BJ (cell line): ENCODE results near the gene GOLGA5. TPM values are rescaled to one million over a fixed set of nuclear protein-coding genes. Genes with fewer than 3 reads are reported as not detected.
"Not testable (repeated sequence)": the region's sequence is repeated elsewhere in the genome, so short reads cannot be mapped to it uniquely, and the experiment has no call there.

Source experiments
- CTCF ChIA-PET: fragments of 350-600 bp; formaldehyde crosslinking; extraction: SDS; loops from one replicate; lab custom pipeline; 2021; ENCODE audit warnings: antibody characterized with exemption, inconsistent platforms; lab: Yijun Ruan, JAX
- POLR2A ChIA-PET: fragments of 300-600 bp; sonication (Branson Sonifier 250); formaldehyde crosslinking; extraction: SDS; loops from one replicate; lab custom pipeline; 2021; ENCODE audit warnings: antibody characterized with exemption; lab: Charles Lee
- DNase-seq: peaks from one replicate; pipeline ENCODE4 v3.0.0-alpha.2; 2011; ENCODE audit warnings: low read depth
- H3K27me3 ChIP-seq: 2 replicates; pipeline ENCODE4 v1.6.0; 2011; ENCODE audit warnings: low read length; ENCODE audit not compliant: control insufficient read depth, insufficient read depth
- H3K36me3 ChIP-seq: 2 replicates; pipeline ENCODE4 v1.5.1; 2011; ENCODE audit warnings: low read length; ENCODE audit not compliant: control insufficient read depth, insufficient read depth
- H3K4me3 ChIP-seq: 2 replicates; pipeline ENCODE4 v1.5.1; 2011; ENCODE audit warnings: low read depth, mild to moderate bottlenecking, control low read depth, low read length
- CTCF ChIP-seq: IDR thresholded peaks from 2 replicates; pipeline ENCODE4 v1.5.1; 2011; ENCODE audit warnings: low read depth, mild to moderate bottlenecking, control low read depth, inconsistent platforms, low read length, moderate library complexity; ENCODE audit not compliant: insufficient read depth
- polyA plus RNA-seq: library from polyadenylated mRNA; depleted of rRNA; stranded (reverse); fragments of >200 nt; gene quantifications from 2 replicates; pipeline ENCODE4 v1.2.3, GENCODE V29; 2011

GOLGA5 gene
- polyA plus RNA-seq, 1 experiment, result 29.7 TPM

DNA sequence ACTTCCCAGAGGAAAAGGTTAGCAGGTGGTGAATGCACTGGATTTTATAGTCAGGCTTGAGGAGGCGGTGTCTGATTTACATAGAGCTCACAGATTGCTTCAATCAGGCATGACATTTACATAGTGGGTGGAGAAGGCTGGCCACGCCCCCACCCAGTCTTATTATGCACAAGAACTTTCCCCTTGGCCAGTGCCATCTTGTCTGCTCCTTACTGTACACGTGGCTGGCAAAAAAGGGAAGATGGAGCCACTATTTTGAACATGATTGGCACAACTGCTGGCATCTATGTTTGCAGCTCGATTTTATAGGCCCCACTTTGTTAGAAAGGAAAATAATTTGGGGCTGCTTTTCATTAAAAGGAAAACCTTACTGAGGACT lies 34.8 kb upstream of the GOLGA5 start:
- CTCF ChIA-PET, result no interaction called here
- Histone ChIP-seq H3K36me3 (no peaks in the 10 kb centered on the region), H3K27me3 (peaks cover 1% of the 10 kb centered on the region; the same call in 1 of the 2 replicates), H3K4me3 (no peak overlapping the region)
- no peak for DNase-seq
- no peak for TF ChIP-seq CTCF
- POLR2A ChIA-PET, result no interaction called here

DNA sequence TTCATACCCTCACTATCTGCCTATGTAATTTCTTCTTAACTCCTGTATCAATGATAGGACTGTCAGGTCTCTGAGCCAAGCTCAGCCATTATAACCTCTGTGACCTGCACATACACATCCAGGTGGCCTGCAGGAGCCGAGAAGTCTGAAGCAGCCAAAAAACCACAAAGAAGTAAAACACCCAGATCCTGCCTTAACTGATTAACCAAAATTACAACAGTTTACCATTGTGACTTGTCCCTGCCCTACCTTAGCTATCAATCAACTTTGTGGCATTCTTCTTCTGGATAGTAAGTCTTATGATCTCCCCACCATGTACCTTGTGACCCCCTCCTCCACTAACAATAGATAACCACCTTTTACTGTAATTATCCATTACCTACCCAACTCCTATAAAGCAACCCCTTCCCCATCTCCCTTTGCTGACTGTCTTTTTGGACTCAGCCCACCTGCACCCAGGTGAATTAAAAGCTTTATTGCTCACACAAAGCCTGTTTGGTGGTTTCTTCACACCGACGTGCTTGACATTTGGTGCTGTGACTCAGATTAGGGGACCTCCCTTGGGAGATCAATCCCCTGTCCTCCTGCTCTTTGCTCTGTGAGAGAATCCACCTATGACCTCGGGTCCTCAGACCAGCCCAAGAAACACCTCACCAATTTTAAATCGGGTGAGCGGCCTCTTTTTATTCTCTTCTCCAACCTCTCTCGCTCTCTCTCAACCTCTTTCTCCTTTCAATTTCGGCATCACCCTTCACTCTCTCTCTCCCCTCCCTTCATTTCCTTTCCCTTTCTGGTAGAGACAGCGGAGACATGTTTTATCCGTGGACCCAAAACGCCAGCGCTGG lies 34.2 kb upstream of the GOLGA5 start:
- CTCF ChIA-PET, result no interaction called here

DNA sequence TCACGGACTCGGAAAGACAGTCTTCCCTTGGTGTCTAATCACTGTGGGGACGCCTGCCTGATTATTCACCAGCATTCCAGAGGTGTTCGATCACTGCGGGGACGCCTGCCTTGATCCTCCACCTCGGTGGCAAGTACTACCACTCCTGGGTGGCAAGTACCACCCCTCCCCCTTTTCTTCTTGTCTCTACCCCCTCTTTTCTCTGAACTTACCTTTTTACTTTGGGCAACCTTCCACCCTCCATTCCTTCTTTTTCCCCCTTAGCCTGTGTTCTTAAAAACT lies 33.6 kb upstream of the GOLGA5 start:
- CTCF ChIA-PET, result no interaction called here

More for the DNA sequence above, 34.2 kb upstream of the GOLGA5 start:
- no peak for DNase-seq
- Histone ChIP-seq H3K4me3 (no peak overlapping the region), H3K27me3 (peaks cover 1% of the 10 kb centered on the region; the same call in 1 of the 2 replicates), H3K36me3 (no peaks in the 10 kb centered on the region)
- TF ChIP-seq CTCF, result no peak
- POLR2A ChIA-PET, result no interaction called here

DNA sequence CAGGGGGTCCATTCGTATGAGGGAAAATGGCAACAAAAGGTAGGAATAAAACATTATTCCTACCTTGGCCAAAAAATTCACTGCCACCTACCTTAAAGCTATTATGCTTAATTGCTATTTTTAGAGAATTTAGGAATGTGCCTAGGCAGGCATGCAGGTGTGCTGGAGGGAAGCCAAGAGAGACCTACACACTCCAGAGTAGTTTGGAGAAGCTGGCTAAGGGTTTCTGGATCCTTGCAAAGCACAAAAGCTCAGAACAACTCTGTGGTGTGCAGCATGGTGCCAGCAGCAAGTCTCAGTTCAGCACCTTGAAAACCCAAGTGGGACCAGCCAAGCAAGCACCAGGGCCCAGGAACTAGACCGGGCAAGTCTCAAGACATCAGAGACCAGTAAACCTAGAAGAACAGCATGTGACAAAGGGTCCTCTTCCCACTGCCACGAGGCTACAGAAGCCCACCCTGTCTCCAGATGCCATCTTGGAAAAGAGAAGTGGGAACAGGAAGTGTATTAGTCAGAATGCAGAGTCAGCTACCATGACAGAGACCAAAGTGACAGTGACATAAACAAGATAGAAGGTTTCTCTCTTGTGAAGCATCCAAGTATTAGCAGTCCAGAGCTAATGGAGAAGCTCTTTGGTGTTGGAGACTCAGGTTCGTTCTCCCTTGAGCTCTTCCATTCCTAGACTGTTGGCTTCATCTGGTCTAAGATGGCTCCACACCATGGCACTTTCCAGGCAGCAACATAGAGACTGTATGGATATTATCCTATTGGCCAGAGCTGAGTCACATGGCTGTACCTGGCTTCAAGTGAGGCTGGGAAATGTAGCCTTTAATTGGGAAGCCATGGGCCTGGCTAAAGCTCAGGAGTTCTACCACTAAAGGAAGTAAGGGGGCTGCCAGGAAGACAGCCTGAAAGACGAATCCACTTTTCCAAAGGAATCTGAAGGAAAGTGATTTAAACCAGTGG lies 30.2 kb upstream of the GOLGA5 start:
- CTCF ChIA-PET, result interaction anchor here (0.6 kb wide), 1 partner anchor 75 kb away, joined by 3 read pairs; no protein-coding TSS in a partner anchor
- H3K27me3 ChIP-seq, H3K36me3 ChIP-seq, H3K4me3 ChIP-seq, POLR2A ChIA-PET, DNase-seq: not testable (repeated sequence)

More for the DNA sequence above, 33.6 kb upstream of the GOLGA5 start:
- no peak for DNase-seq
- POLR2A ChIA-PET, result no interaction called here
- no peak for TF ChIP-seq CTCF
- H3K4me3 ChIP-seq, result no peak overlapping the region
- no peaks in the 10 kb centered on the region for H3K36me3 ChIP-seq
- H3K27me3 ChIP-seq, result peaks cover 1% of the 10 kb centered on the region; the same call in 1 of the 2 replicates

GRCh38 chr14:92768236-92768635 lies 25.9 kb upstream of the GOLGA5 start:
- CTCF ChIA-PET, result interaction anchor here (1.3 kb wide), 1 partner anchor 81 kb away, joined by 5 read pairs; no protein-coding TSS in a partner anchor
- H3K27me3 ChIP-seq, H3K4me3 ChIP-seq, DNase-seq, POLR2A ChIA-PET, H3K36me3 ChIP-seq: not testable (repeated sequence)

GRCh38 chr14:92768795-92769194 lies 25.3 kb upstream of the GOLGA5 start:
- DNase-seq, result no peak
- CTCF ChIA-PET, result interaction anchor here (1.5 kb wide), 1 partner anchor 82 kb away, joined by 5 read pairs; no protein-coding TSS in a partner anchor
- H3K36me3 ChIP-seq, result no peaks in the 10 kb centered on the region
- H3K27me3 ChIP-seq, result no peaks in the 10 kb centered on the region
- POLR2A ChIA-PET, result no interaction called here
- no peak overlapping the region for H3K4me3 ChIP-seq
- TF ChIP-seq CTCF, result no peak
